GM18870 (cell line): Measurements from ENCODE around the gene NCBP2.

Source experiments
- ATAC-seq: cut with Tn5 transposase; IDR thresholded peaks from one replicate; pipeline ENCODE4 v1.9.1; 2021; ENCODE audit warnings: moderate library complexity; ENCODE audit not compliant: unreplicated experiment

The NCBP2 gene

GRCh38 chr3:196942226-196942914 lies at the start of gene NCBP2:
NCBP2 (minus strand) TSS chr3:196942528; CDS start chr3:196942503, 25 bp downstream.
- ATAC-seq, result peak; percentile 79

GRCh38 chr3:196991581-196992460 lies 49.5 kb upstream of the NCBP2 start:
- ATAC-seq, result no peak

- no peak for ATAC-seq
Measured at GRCh38 chr3:196990601-196991007, 48.3 kb upstream of the NCBP2 start.

GRCh38 chr3:196989721-196990262 lies 47.5 kb upstream of the NCBP2 start:
- no peak for ATAC-seq

- ATAC-seq, result no peak
Measured at GRCh38 chr3:196988241-196989029, 46.1 kb upstream of the NCBP2 start.

- ATAC-seq, result no peak
Measured at GRCh38 chr3:196987022-196987421, 44.7 kb upstream of the NCBP2 start.

GRCh38 chr3:196985954-196986885 lies 43.9 kb upstream of the NCBP2 start:
- no peak for ATAC-seq

GRCh38 chr3:196985298-196985697 lies 43.0 kb upstream of the NCBP2 start:
- no peak for ATAC-seq

GRCh38 chr3:196983186-196983585 lies 40.9 kb upstream of the NCBP2 start:
- no peak for ATAC-seq

- no peak for ATAC-seq
Measured at GRCh38 chr3:196981657-196982056, 39.3 kb upstream of the NCBP2 start.

GRCh38 chr3:196979545-196979944 lies 37.2 kb upstream of the NCBP2 start:
- no peak for ATAC-seq

- ATAC-seq, result no peak
Measured at GRCh38 chr3:196976941-196977340, 34.6 kb upstream of the NCBP2 start.

GRCh38 chr3:196975349-196975748 lies 33.0 kb upstream of the NCBP2 start:
- ATAC-seq, result no peak

GRCh38 chr3:196974661-196975060 lies 32.3 kb upstream of the NCBP2 start:
- ATAC-seq, result no peak

GRCh38 chr3:196971094-196971698 lies 28.9 kb upstream of the NCBP2 start:
- no peak for ATAC-seq

GRCh38 chr3:196970547-196971093 lies 28.3 kb upstream of the NCBP2 start:
- no peak for ATAC-seq

- no peak for ATAC-seq
Measured at GRCh38 chr3:196969660-196970546, 27.6 kb upstream of the NCBP2 start.

GRCh38 chr3:196969134-196969659 lies 26.9 kb upstream of the NCBP2 start:
- ATAC-seq, result no peak
